H9 (cell line): ENCODE results near the gene SLC25A12. TPM values are rescaled to one million over a fixed set of nuclear protein-coding genes. Genes with fewer than 3 reads are reported as not detected.

ENCODE experiments used
- DNase-seq: peaks from one replicate; pipeline ENCODE4 v3.0.0-alpha.2; 2017
- H2AFZ ChIP-seq: one replicate; pipeline ENCODE4 v1.6.1; 2013; ENCODE audit warnings: mild to moderate bottlenecking, low read length, control low read depth, moderate library complexity
- H2AK5ac ChIP-seq: 2 replicates; pipeline ENCODE4 v1.6.1; 2013; ENCODE audit warnings: low read length, control low read depth, mixed read lengths; ENCODE audit not compliant: insufficient read length
- H2BK120ac ChIP-seq: one replicate; pipeline ENCODE4 v1.6.1; 2013; ENCODE audit warnings: low read depth, mild to moderate bottlenecking, low read length, control low read depth, inconsistent platforms; ENCODE audit not compliant: poor library complexity, severe bottlenecking
- H2BK12ac ChIP-seq: 2 replicates; pipeline ENCODE4 v1.6.1; 2013; ENCODE audit warnings: low read length, control low read depth, mixed read lengths, low read depth; ENCODE audit not compliant: insufficient read length
- H2BK15ac ChIP-seq: 2 replicates; pipeline ENCODE4 v1.6.1; 2013; ENCODE audit warnings: low read depth, low read length, control low read depth
- H2BK20ac ChIP-seq: one replicate; pipeline ENCODE4 v1.6.1; 2013; ENCODE audit warnings: low read depth, mild to moderate bottlenecking, low read length, control low read depth, inconsistent platforms; ENCODE audit not compliant: poor library complexity, severe bottlenecking
- H2BK5ac ChIP-seq: 2 replicates; pipeline ENCODE4 v1.6.1; 2013; ENCODE audit warnings: low read length, control low read depth, mixed read lengths; ENCODE audit not compliant: insufficient read length
- H3K14ac ChIP-seq: 2 replicates; pipeline ENCODE4 v1.6.1; 2013; ENCODE audit warnings: low read length, control low read depth; ENCODE audit not compliant: insufficient read depth
- H3K18ac ChIP-seq: 2 replicates; pipeline ENCODE4 v1.6.1; 2013; ENCODE audit warnings: low read depth, mild to moderate bottlenecking, mixed read lengths, low read length, control low read depth; ENCODE audit not compliant: insufficient read length
- H3K23ac ChIP-seq: 2 replicates; pipeline ENCODE4 v1.6.1; 2013; ENCODE audit warnings: low read length, control low read depth, mixed read lengths, low read depth; ENCODE audit not compliant: insufficient read length
- H3K23me2 ChIP-seq: 2 replicates; pipeline ENCODE4 v1.6.1; 2013; ENCODE audit warnings: low read depth, mild to moderate bottlenecking, mixed read lengths, low read length, control low read depth; ENCODE audit not compliant: insufficient read length, poor library complexity, severe bottlenecking
- H3K27ac ChIP-seq: 2 replicates; pipeline ENCODE4 v1.5.1; 2013; ENCODE audit warnings: low read length, control low read depth, mixed read lengths, low read depth; ENCODE audit not compliant: insufficient read length
- H3K27me3 ChIP-seq: 2 replicates; pipeline ENCODE4 v1.6.1; 2013; ENCODE audit warnings: low read length, control low read depth, inconsistent platforms; ENCODE audit not compliant: insufficient read depth
- H3K4ac ChIP-seq: 2 replicates; pipeline ENCODE4 v1.6.1; 2013; ENCODE audit warnings: low read depth, mild to moderate bottlenecking, control low read depth, inconsistent platforms, low read length, moderate library complexity
- H3K4me1 ChIP-seq: 2 replicates; pipeline ENCODE4 v1.6.1; 2013; ENCODE audit warnings: low read length, control low read depth, inconsistent platforms; ENCODE audit not compliant: insufficient read depth
- H3K4me2 ChIP-seq: 2 replicates; pipeline ENCODE4 v1.6.1; 2013; ENCODE audit warnings: low read length, control low read depth, mixed read lengths; ENCODE audit not compliant: insufficient read length, insufficient read depth
- H3K56ac ChIP-seq: 2 replicates; pipeline ENCODE4 v1.6.1; 2013; ENCODE audit warnings: low read depth, mild to moderate bottlenecking, mixed read lengths, low read length, control low read depth; ENCODE audit not compliant: insufficient read length
- H3K79me1 ChIP-seq: 2 replicates; pipeline ENCODE4 v1.6.1; 2013; ENCODE audit warnings: low read depth, mild to moderate bottlenecking, moderate library complexity, low read length, control low read depth, inconsistent platforms; ENCODE audit not compliant: insufficient read depth, poor library complexity, severe bottlenecking
- H3K79me2 ChIP-seq: 2 replicates; pipeline ENCODE4 v1.6.1; 2013; ENCODE audit warnings: low read length, control low read depth, inconsistent platforms; ENCODE audit not compliant: insufficient read depth
- H3K9ac ChIP-seq: 2 replicates; pipeline ENCODE4 v1.6.1; 2013; ENCODE audit warnings: low read length, control low read depth, mixed read lengths; ENCODE audit not compliant: insufficient read length; ENCODE audit errors: extremely low read depth
- H3K9me3 ChIP-seq: one replicate; pipeline ENCODE4 v1.6.1; 2013; ENCODE audit warnings: low read depth, low read length, inconsistent platforms; ENCODE audit not compliant: control insufficient read depth
- H3T11ph ChIP-seq: one replicate; pipeline ENCODE4 v1.6.1; 2013; ENCODE audit warnings: mild to moderate bottlenecking, low read length, control low read depth, inconsistent platforms
- H4K20me1 ChIP-seq: one replicate; pipeline ENCODE4 v1.6.1; 2013; ENCODE audit not compliant: control insufficient read depth, insufficient read length, insufficient read depth
- H4K5ac ChIP-seq: 2 replicates; pipeline ENCODE4 v1.6.1; 2013; ENCODE audit warnings: low read depth, mild to moderate bottlenecking, mixed read lengths, low read length, control low read depth; ENCODE audit not compliant: insufficient read length
- H4K8ac ChIP-seq: replicated peaks from 2 replicates; pipeline ENCODE4 v1.6.1; 2013; ENCODE audit warnings: low read length, control low read depth, mixed read lengths, low read depth; ENCODE audit not compliant: insufficient read length
- H4K91ac ChIP-seq: 2 replicates; pipeline ENCODE4 v1.6.1; 2013; ENCODE audit warnings: low read depth, mild to moderate bottlenecking, moderate library complexity, mixed read lengths, low read length, control low read depth; ENCODE audit not compliant: insufficient read length
- H3K27ac Mint-ChIP-seq, 3 experiments: 2 replicates in 2 of 3; 3 replicates in 1 of 3; pipeline ENCODE4 v1.8.0; 2020 to 2021; ENCODE audit warnings: mixed read lengths in 3 of 3, mild to moderate bottlenecking in 1 of 3, moderate library complexity in 1 of 3
- H3K27me3 Mint-ChIP-seq: 2 replicates; pipeline ENCODE4 v1.8.0; 2021; ENCODE audit warnings: low read depth, mild to moderate bottlenecking, moderate library complexity, mixed read lengths
- H3K36me3 Mint-ChIP-seq, 3 experiments: 2 replicates in 2 of 3; 3 replicates in 1 of 3; pipeline ENCODE4 v1.8.0; 2020 to 2021; ENCODE audit warnings: low read depth in 3 of 3, mixed read lengths in 3 of 3; ENCODE audit not compliant: insufficient read depth in 1 of 3
- H3K4me1 Mint-ChIP-seq, 2 experiments: 2 replicates each; pipeline ENCODE4 v1.8.0; 2020; ENCODE audit warnings: mixed read lengths in 2 of 2
- H3K4me3 Mint-ChIP-seq, 2 experiments: 2 replicates in 1 of 2; 3 replicates in 1 of 2; pipeline ENCODE4 v1.8.0; 2020 to 2021; ENCODE audit warnings: mild to moderate bottlenecking in 2 of 2, mixed read lengths in 2 of 2, moderate library complexity in 1 of 2
- H3K9me3 Mint-ChIP-seq, 2 experiments: 2 replicates in 1 of 2; 3 replicates in 1 of 2; pipeline ENCODE4 v1.8.0; 2020; ENCODE audit warnings: mild to moderate bottlenecking in 2 of 2, mixed read lengths in 2 of 2, moderate library complexity in 1 of 2
- WGBS: extraction: QIAGEN DNeasy Blood & Tissue Kit; methylation state at CpG from one replicate; pipeline ENCODE4 v1.1.7; 2013; ENCODE audit warnings: missing lambda C conversion rate, low lambda C conversion rate, mixed read lengths; ENCODE audit not compliant: insufficient read length; ENCODE audit errors: extremely low coverage; 5-methylcytosine and 5-hydroxymethylcytosine counted together
- total RNA-seq: library from RNA; stranded (reverse); gene quantifications from 2 replicates; pipeline ENCODE4 v1.2.1, GENCODE V29; 2021
- TF ChIP-seq, protein P1 (sequence below): fragments of 200-600 bp; sonication (generic); conservative IDR thresholded peaks from 3 replicates; pipeline ENCODE4 v1.8.0; 2021; ENCODE audit warnings: antibody characterized with exemption, mild to moderate bottlenecking

The SLC25A12 gene
- total RNA-seq, 1 experiment from 2014 or later, result 10.1 TPM

GRCh38 chr2:171791361-171791760 lies 102.7 kb downstream of the SLC25A12 start:
- Mint-ChIP-seq H3K27ac (no peak overlapping the region), H3K36me3 (peaks cover 4 to 21% (median 7%) of the 10 kb centered on the region in 3 experiments; a peak in 6 of 7 replicates), H3K27me3 (no peaks in the 10 kb centered on the region), H3K4me3 (no peak overlapping the region), H3K9me3 (no peaks in the 10 kb centered on the region), H3K4me1 (peaks cover 68 to 79% of the 10 kb centered on the region in 2 experiments)
- H3K9me3 ChIP-seq, result no peaks in the 10 kb centered on the region
- H3T11ph ChIP-seq, result no peak overlapping the region
- WGBS, result no CpG with 5 or more reads among the region's 4 CpGs
- H3K27me3 ChIP-seq, result no peaks in the 10 kb centered on the region
- H3K79me2 ChIP-seq, result no peaks in the 10 kb centered on the region
- no peak overlapping the region for H2BK120ac ChIP-seq
- no peak overlapping the region for H3K4me2 ChIP-seq
- H3K23me2 ChIP-seq, result no peaks in the 10 kb centered on the region
- DNase-seq, result no peak
- no peaks in the 10 kb centered on the region for H4K20me1 ChIP-seq
- no peak overlapping the region for H3K27ac ChIP-seq
- no peak overlapping the region for H3K4ac ChIP-seq
- no peak overlapping the region for H4K8ac ChIP-seq
- H3K4me1 ChIP-seq, result peaks cover 11% of the 10 kb centered on the region; the same call in 1 of the 2 replicates
- H4K91ac ChIP-seq, result no peak overlapping the region
- H3K23ac ChIP-seq, result no peak overlapping the region
- H3K9ac ChIP-seq, result no peak overlapping the region
- no peak overlapping the region for H2BK5ac ChIP-seq
- H2BK12ac ChIP-seq, result no peak overlapping the region
- H2AK5ac ChIP-seq, result no peak overlapping the region
- no peaks in the 10 kb centered on the region for H3K79me1 ChIP-seq
- no peak overlapping the region for H2BK15ac ChIP-seq
- H3K14ac ChIP-seq, result no peak overlapping the region
- H3K56ac ChIP-seq, result no peak overlapping the region
- H2AFZ ChIP-seq, result no peak overlapping the region
- no peak overlapping the region for H3K18ac ChIP-seq
- no peak overlapping the region for H4K5ac ChIP-seq
- TF ChIP-seq, protein P1, sequence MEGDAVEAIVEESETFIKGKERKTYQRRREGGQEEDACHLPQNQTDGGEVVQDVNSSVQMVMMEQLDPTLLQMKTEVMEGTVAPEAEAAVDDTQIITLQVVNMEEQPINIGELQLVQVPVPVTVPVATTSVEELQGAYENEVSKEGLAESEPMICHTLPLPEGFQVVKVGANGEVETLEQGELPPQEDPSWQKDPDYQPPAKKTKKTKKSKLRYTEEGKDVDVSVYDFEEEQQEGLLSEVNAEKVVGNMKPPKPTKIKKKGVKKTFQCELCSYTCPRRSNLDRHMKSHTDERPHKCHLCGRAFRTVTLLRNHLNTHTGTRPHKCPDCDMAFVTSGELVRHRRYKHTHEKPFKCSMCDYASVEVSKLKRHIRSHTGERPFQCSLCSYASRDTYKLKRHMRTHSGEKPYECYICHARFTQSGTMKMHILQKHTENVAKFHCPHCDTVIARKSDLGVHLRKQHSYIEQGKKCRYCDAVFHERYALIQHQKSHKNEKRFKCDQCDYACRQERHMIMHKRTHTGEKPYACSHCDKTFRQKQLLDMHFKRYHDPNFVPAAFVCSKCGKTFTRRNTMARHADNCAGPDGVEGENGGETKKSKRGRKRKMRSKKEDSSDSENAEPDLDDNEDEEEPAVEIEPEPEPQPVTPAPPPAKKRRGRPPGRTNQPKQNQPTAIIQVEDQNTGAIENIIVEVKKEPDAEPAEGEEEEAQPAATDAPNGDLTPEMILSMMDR, result no peak
- H2BK20ac ChIP-seq, result no peak overlapping the region
